H1 (cell line): ENCODE measurements around the gene TMEM151B. TPM values are rescaled to one million over a fixed set of nuclear protein-coding genes. Genes with fewer than 3 reads are reported as not detected.

Experiments
- ATF2 ChIP-seq: IDR thresholded peaks from 2 replicates; pipeline ENCODE4 v1.6.1; 2012; ENCODE audit warnings: low read length, inconsistent platforms
- USF2 ChIP-seq: IDR thresholded peaks from 2 replicates; pipeline ENCODE4 v1.6.1; 2011; ENCODE audit warnings: low read length, improper control_type of control experiment
- polyA plus RNA-seq, 7 experiments: library from polyadenylated mRNA; depleted of rRNA in 3 of 7; stranded (reverse) in 5 of 7; unstranded in 2 of 7; fragments of >200 nt in 5 of 7; fragments of 200-250 nt in 2 of 7; gene quantifications; 1 replicate in 5 of 7; 2 replicates in 1 of 7; 4 replicates in 1 of 7; pipeline versions ENCODE4 v1.2.1 to v1.2.3, GENCODE V29; 2011 to 2013; ENCODE audit warnings: missing spikeins in 2 of 7, mixed read lengths in 2 of 7
- total RNA-seq: library from RNA; stranded (reverse); fragmentation: NEBNext Ultra II Directional; extraction: Animal tissue kit (Norgen Biotek cat#: 25700); gene quantifications from 2 replicates; pipeline ENCODE4 v1.2.1, GENCODE V29; 2021

Gene TMEM151B
- total and polyA plus RNA-seq, 2 of the 8 experiments (the other 6 are each of a cell fraction or from before 2014, with no cell fraction given) = 8.0 to 15.5 TPM

GRCh38 chr6:44301782-44302564 is 31.7 kb downstream of the TMEM151B start (continued):
- no peak for TF ChIP-seq ATF2
- no peak for TF ChIP-seq USF2
